ES-I3 (cell line): Measurements from ENCODE around the gene LRP1B.

Experiments used
- H3K36me3 ChIP-seq: 2 replicates; pipeline ENCODE4 v1.6.1; 2013; ENCODE audit warnings: mild to moderate bottlenecking, low read length, control low read depth, moderate library complexity; ENCODE audit not compliant: insufficient read depth
- H3K4me1 ChIP-seq: 2 replicates; pipeline ENCODE4 v1.6.1; 2013; ENCODE audit warnings: mild to moderate bottlenecking, control low read depth, low read length; ENCODE audit not compliant: insufficient read depth
- H3K9ac ChIP-seq: 2 replicates; pipeline ENCODE4 v1.6.1; 2013; ENCODE audit warnings: low read depth, mild to moderate bottlenecking, low read length, moderate library complexity
- H3K9me3 ChIP-seq: 2 replicates; pipeline ENCODE4 v1.6.1; 2013; ENCODE audit warnings: mild to moderate bottlenecking, low read length, moderate library complexity; ENCODE audit not compliant: control insufficient read depth, insufficient read depth

Gene LRP1B

GRCh38 chr2:140504601-140505000 lies 1626.2 kb downstream of the LRP1B start:
- no peak overlapping the region for H3K9ac ChIP-seq
- H3K4me1 ChIP-seq: no peaks in the 10 kb centered on the region
- no peaks in the 10 kb centered on the region for H3K36me3 ChIP-seq
- H3K9me3 ChIP-seq: no peaks in the 10 kb centered on the region

GRCh38 chr2:140502951-140503630 lies 1627.7 kb downstream of the LRP1B start:
- Histone ChIP-seq H3K9me3 (no peaks in the 10 kb centered on the region), H3K36me3 (no peaks in the 10 kb centered on the region), H3K4me1 (no peaks in the 10 kb centered on the region), H3K9ac (no peak overlapping the region)

GRCh38 chr2:140498360-140498759 lies 1632.5 kb downstream of the LRP1B start:
- Histone ChIP-seq H3K4me1 (no peaks in the 10 kb centered on the region), H3K36me3 (no peaks in the 10 kb centered on the region), H3K9ac (no peak overlapping the region), H3K9me3 (no peaks in the 10 kb centered on the region)

GRCh38 chr2:140496714-140497113 lies 1634.1 kb downstream of the LRP1B start:
- Histone ChIP-seq H3K9me3 (no peaks in the 10 kb centered on the region), H3K36me3 (no peaks in the 10 kb centered on the region), H3K4me1 (no peaks in the 10 kb centered on the region), H3K9ac (no peak overlapping the region)

GRCh38 chr2:140491876-140492275 lies 1638.9 kb downstream of the LRP1B start:
- no peaks in the 10 kb centered on the region for H3K4me1 ChIP-seq
- H3K9me3 ChIP-seq: no peaks in the 10 kb centered on the region
- H3K9ac ChIP-seq: no peak overlapping the region
- no peaks in the 10 kb centered on the region for H3K36me3 ChIP-seq

GRCh38 chr2:140489193-140489592 lies 1641.6 kb downstream of the LRP1B start:
- H3K9me3 ChIP-seq: no peaks in the 10 kb centered on the region
- H3K4me1 ChIP-seq: no peaks in the 10 kb centered on the region
- H3K36me3 ChIP-seq: no peaks in the 10 kb centered on the region
- H3K9ac ChIP-seq: no peak overlapping the region

GRCh38 chr2:140481136-140481535 lies 1649.7 kb downstream of the LRP1B start:
- Histone ChIP-seq H3K9me3 (no peaks in the 10 kb centered on the region), H3K4me1 (no peaks in the 10 kb centered on the region), H3K36me3 (no peaks in the 10 kb centered on the region), H3K9ac (no peak overlapping the region)

- Histone ChIP-seq H3K4me1 (no peaks in the 10 kb centered on the region), H3K9ac (no peak overlapping the region)
Measured at GRCh38 chr2:140473851-140474250, 1657.0 kb downstream of the LRP1B start.

GRCh38 chr2:140472676-140473075 lies 1658.1 kb downstream of the LRP1B start:
- H3K36me3 ChIP-seq: no peaks in the 10 kb centered on the region
- no peaks in the 10 kb centered on the region for H3K4me1 ChIP-seq
- H3K9me3 ChIP-seq: no peaks in the 10 kb centered on the region
- no peak overlapping the region for H3K9ac ChIP-seq

More at GRCh38 chr2:140473851-140474250, 1657.0 kb downstream of the LRP1B start:
- Histone ChIP-seq H3K36me3 (no peaks in the 10 kb centered on the region), H3K9me3 (no peaks in the 10 kb centered on the region)

GRCh38 chr2:140465301-140465700 lies 1665.5 kb downstream of the LRP1B start:
- no peaks in the 10 kb centered on the region for H3K36me3 ChIP-seq
- no peak overlapping the region for H3K9ac ChIP-seq
- no peaks in the 10 kb centered on the region for H3K9me3 ChIP-seq
- no peaks in the 10 kb centered on the region for H3K4me1 ChIP-seq

- no peaks in the 10 kb centered on the region for H3K4me1 ChIP-seq
- no peaks in the 10 kb centered on the region for H3K9me3 ChIP-seq
- no peak overlapping the region for H3K9ac ChIP-seq
- H3K36me3 ChIP-seq: no peaks in the 10 kb centered on the region
Measured at GRCh38 chr2:140462990-140463389, 1667.8 kb downstream of the LRP1B start.

- no peaks in the 10 kb centered on the region for H3K9me3 ChIP-seq
- H3K4me1 ChIP-seq: no peaks in the 10 kb centered on the region
- no peaks in the 10 kb centered on the region for H3K36me3 ChIP-seq
- H3K9ac ChIP-seq: no peak overlapping the region
Measured at GRCh38 chr2:140457483-140457882, 1673.3 kb downstream of the LRP1B start.

- H3K36me3 ChIP-seq: no peaks in the 10 kb centered on the region
- H3K4me1 ChIP-seq: no peaks in the 10 kb centered on the region
- no peaks in the 10 kb centered on the region for H3K9me3 ChIP-seq
- H3K9ac ChIP-seq: no peak overlapping the region
Measured at GRCh38 chr2:140455315-140455714, 1675.5 kb downstream of the LRP1B start.

- no peaks in the 10 kb centered on the region for H3K9me3 ChIP-seq
- H3K36me3 ChIP-seq: no peaks in the 10 kb centered on the region
- no peaks in the 10 kb centered on the region for H3K4me1 ChIP-seq
- no peak overlapping the region for H3K9ac ChIP-seq
Measured at GRCh38 chr2:140454717-140455116, 1676.1 kb downstream of the LRP1B start.

GRCh38 chr2:140451324-140451723 lies 1679.5 kb downstream of the LRP1B start:
- Histone ChIP-seq H3K4me1 (no peaks in the 10 kb centered on the region), H3K36me3 (no peaks in the 10 kb centered on the region), H3K9me3 (no peaks in the 10 kb centered on the region), H3K9ac (no peak overlapping the region)
